ENCODE data around the gene STX8. TPM values are rescaled to one million over a fixed set of nuclear protein-coding genes. Genes with fewer than 3 reads are reported as not detected.
A peak's percentile ranks its signal among the peaks of the same experiment; 100 is the strongest.
"Not testable (repeated sequence)": the region's sequence is repeated elsewhere in the genome, so short reads cannot be mapped to it uniquely, and the experiment has no call there.

STX8 gene, protein sequence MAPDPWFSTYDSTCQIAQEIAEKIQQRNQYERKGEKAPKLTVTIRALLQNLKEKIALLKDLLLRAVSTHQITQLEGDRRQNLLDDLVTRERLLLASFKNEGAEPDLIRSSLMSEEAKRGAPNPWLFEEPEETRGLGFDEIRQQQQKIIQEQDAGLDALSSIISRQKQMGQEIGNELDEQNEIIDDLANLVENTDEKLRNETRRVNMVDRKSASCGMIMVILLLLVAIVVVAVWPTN
- total RNA-seq, result 10 to 100 TPM; 50.8 to 59.9 TPM

DNA sequence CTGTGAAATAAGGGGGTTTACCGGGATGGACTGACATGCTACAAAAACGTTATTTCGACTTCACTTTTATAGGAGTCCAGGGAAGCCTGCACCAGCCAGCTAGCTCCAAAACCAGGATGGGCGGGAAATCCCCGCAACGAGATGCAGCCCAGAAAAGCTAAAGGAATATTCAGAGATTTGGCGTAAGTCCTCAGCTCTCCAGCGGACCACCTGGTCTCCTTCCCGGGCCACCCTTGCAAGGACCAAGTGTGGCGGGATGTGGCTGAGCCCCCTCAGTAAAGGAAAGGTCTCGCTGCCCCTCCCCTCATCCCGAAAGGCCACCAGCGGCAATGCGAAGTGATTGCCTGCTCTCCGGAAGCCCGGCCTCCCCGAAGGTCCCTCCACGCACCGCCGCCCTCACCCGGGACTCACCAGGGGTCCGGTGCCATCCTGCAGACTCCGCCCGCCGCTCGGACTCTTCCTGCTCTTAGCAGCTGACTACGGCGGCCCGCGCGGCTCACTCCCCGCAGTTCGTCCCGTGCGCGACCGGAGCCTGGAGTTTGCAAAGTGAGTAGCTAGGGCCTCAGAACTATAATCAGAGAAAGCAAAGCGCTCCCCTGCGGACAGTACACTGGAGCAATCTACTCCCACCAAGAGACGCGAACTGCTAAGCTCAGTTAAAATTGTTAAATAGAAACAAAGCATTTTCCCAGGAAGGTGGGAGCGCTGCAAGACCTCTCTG, at the start of gene STX8:
Gene STX8, minus strand, starts transcription at position 440 of the 721 bp plus-strand sequence. Its CDS starts 12 bp downstream, at position 428.
- Mint-ChIP-seq H3K4me3 (peak within 1 kb of the TSS; percentile 99), H3K4me1 (peaks cover 25% of the 10 kb centered on the region), H3K36me3 (peaks cover 2% of the 10 kb centered on the region), H3K27me3 (no peaks in the 10 kb centered on the region), H3K9me3 (peaks cover 3% of the 10 kb centered on the region), H3K27ac (peak within 1 kb of the TSS; percentile 83)
- DNase-seq, result peak; percentile 85

DNA sequence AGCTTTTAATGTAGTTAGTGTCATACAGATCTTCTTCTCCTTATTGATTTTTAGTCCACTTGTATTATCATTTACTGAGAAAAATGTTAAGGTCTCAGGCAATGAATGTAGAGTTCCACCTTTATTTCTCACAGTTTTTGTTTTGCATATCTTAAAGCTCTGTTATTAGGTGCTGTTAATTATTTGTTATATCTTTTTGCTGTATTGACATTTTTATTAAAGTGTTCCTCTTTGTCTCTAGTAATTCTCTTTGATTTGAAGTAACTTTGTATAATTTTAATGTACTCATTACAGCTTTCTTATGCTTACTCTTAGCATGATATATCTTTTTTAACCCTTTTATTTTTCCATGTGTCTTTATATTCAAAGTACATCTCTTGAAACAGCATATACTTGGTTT, 47.3 kb upstream of the STX8 start:
- peaks cover 4% of the 10 kb centered on the region for H3K36me3 Mint-ChIP-seq
- H3K4me3 Mint-ChIP-seq, result no peak overlapping the region
- no peaks in the 10 kb centered on the region for H3K27me3 Mint-ChIP-seq
- H3K27ac Mint-ChIP-seq, result no peak overlapping the region
- DNase-seq, result no peak
- no peaks in the 10 kb centered on the region for H3K4me1 Mint-ChIP-seq
- peaks cover 27% of the 10 kb centered on the region for H3K9me3 Mint-ChIP-seq

DNA sequence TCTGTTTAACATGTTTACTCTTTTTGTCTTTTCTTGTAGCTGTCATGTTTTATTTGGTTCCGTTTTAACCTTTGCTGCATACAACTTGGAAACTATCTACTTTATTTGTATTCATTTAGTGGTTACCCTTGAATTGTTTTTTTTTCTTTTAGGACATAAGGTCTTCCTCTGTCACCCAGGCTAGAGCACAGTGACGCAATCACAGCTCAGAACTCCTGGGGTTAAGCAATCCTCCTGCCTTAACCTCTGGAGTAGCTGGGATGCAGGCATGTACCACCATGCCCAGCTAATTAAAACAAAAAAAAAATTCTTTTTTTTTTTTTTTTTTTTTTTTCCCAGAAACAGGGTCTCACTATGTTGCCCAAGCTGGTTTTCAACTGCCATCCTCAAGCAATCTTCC, 39.9 kb upstream of the STX8 start:
- H3K9me3 Mint-ChIP-seq, result no peaks in the 10 kb centered on the region
- no peaks in the 10 kb centered on the region for H3K36me3 Mint-ChIP-seq
- no peak overlapping the region for H3K4me3 Mint-ChIP-seq
- H3K27ac Mint-ChIP-seq, result no peak overlapping the region
- H3K4me1 Mint-ChIP-seq, result no peaks in the 10 kb centered on the region
- H3K27me3 Mint-ChIP-seq, result no peaks in the 10 kb centered on the region
- no peak for DNase-seq

DNA sequence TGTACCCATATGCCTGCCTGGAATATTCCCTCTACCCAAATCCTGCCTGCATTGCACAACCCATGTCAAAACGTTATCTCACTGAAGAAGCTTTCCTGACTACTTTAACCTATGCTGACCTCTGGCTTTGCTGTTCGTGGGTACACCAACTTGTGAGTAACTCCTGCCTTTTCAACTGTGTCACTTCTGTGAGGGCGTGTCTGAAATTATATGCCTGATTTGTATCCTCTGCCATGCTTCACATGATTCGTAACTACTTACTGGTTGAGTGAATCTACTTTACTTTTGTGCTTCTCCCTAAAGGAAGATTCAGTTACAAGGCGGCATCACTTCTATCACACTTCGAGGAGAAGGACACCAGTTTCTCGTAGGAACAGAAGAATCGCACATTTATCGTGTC, 36.4 kb upstream of the STX8 start:
- no peak overlapping the region for H3K4me3 Mint-ChIP-seq
- H3K27ac Mint-ChIP-seq, result no peak overlapping the region
- H3K27me3 Mint-ChIP-seq, result peaks cover 6% of the 10 kb centered on the region
- H3K9me3 Mint-ChIP-seq, result no peaks in the 10 kb centered on the region
- H3K36me3 Mint-ChIP-seq, result no peaks in the 10 kb centered on the region
- no peaks in the 10 kb centered on the region for H3K4me1 Mint-ChIP-seq
- DNase-seq, result no peak

DNA sequence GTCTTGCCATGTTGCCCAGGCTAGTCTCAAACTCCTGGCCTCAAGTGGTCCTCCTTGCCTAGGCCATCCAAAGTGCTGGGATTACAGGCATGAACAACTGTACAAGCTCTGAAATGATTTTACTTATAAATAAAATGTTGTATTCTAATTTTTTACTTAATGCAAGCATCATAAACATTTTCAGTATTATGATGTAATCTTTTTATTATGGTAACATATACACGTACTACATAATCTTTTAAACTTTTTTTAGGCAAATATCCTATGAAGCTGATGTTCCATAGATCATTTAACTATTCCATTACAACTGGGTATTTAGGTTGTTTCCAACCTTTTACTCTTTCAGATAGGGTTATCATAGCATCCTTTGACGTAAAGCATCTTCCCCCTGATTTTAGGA, 35.9 kb upstream of the STX8 start:
- Mint-ChIP-seq H3K27me3 (peaks cover 6% of the 10 kb centered on the region), H3K4me1 (no peaks in the 10 kb centered on the region), H3K4me3 (no peak overlapping the region), H3K27ac (no peak overlapping the region), H3K9me3 (no peaks in the 10 kb centered on the region), H3K36me3 (no peaks in the 10 kb centered on the region)
- no peak for DNase-seq

DNA sequence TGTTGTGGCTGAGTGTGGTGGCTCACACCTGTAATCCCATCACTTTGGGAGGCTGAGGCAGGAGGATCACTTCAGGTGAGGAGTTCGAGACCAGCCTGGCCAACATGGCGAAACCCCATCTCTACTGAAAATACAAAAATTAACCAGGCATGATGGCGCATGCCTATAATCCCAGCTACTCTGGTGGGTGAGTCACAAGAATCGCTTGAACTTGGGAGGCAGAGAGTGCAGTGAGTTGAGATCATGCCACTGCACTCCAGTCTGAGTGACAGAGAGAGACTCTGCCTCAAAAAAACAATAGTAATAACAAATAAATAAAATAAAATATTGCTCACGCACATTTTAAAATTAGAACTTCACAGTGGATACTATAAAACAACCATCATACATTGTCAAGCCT, 31.4 kb upstream of the STX8 start:
- H3K27me3 Mint-ChIP-seq, result peaks cover 26% of the 10 kb centered on the region
- not testable (repeated sequence) for H3K9me3 Mint-ChIP-seq, H3K4me3 Mint-ChIP-seq, H3K36me3 Mint-ChIP-seq, H3K4me1 Mint-ChIP-seq, DNase-seq, H3K27ac Mint-ChIP-seq

DNA sequence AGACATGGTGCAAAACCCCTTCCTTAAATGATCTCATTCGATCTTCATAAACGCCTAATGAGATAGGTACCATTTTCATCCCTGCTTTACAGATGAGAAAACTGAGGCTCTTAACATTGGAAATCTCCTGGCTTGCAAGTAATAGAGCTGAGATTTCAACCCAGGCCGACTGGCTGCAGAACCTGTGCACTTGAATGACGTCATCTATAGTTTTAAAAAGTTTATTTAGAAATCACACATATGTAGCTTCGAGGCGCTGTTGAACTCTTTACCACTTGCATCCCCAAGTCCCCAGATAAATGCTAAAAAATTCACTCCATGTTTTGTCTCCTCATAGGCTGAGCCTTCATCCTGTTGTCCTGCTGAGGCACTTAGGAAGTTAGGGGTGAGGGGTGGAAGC, 30.8 kb upstream of the STX8 start:
- no peak overlapping the region for H3K4me3 Mint-ChIP-seq
- no peaks in the 10 kb centered on the region for H3K9me3 Mint-ChIP-seq
- H3K27me3 Mint-ChIP-seq, result peaks cover 26% of the 10 kb centered on the region
- no peak overlapping the region for H3K27ac Mint-ChIP-seq
- no peaks in the 10 kb centered on the region for H3K36me3 Mint-ChIP-seq
- no peaks in the 10 kb centered on the region for H3K4me1 Mint-ChIP-seq
- no peak for DNase-seq

DNA sequence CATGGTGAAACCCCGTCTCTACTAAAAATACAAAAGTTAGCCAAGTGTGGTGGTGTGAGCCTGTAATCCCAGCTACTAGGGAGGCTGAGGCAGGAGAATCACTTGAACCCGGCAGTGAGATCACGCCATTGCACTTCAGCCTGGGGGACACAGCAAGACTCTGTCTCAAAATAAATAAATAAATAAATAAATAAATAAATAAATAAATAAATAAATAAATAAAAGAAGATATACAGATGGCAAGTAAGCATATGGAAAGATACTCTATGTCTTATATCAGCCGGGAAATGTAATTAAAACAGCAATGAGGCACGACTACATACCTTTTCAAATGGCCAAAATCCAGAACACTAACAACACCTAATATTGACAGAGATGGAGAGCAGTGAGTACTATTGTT, 29.0 kb upstream of the STX8 start:
- not testable (repeated sequence) for H3K36me3 Mint-ChIP-seq, H3K4me3 Mint-ChIP-seq, H3K4me1 Mint-ChIP-seq, DNase-seq, H3K9me3 Mint-ChIP-seq, H3K27ac Mint-ChIP-seq
- peaks cover 26% of the 10 kb centered on the region for H3K27me3 Mint-ChIP-seq

DNA sequence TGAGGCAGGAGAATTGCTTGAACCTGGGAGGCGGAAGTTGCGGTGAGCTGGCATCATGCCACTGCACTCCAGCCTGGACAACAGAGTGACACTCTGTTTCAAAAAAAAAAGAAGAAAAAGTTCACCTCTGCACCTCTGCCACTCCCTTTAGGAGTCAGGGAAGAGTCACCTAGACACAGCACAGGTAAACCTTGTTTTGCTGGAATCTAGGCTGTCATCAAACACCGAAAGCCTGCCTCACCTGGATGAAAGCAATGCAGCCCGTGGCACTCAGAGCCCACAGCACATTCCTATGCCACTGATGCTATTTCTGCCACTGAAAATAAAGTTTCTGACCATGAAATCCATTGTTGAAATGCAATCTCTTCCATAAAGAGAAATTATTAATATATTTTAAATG, 23.0 kb upstream of the STX8 start:
- H3K4me3 Mint-ChIP-seq, result no peak overlapping the region
- H3K27ac Mint-ChIP-seq, result no peak overlapping the region
- no peaks in the 10 kb centered on the region for H3K36me3 Mint-ChIP-seq

DNA sequence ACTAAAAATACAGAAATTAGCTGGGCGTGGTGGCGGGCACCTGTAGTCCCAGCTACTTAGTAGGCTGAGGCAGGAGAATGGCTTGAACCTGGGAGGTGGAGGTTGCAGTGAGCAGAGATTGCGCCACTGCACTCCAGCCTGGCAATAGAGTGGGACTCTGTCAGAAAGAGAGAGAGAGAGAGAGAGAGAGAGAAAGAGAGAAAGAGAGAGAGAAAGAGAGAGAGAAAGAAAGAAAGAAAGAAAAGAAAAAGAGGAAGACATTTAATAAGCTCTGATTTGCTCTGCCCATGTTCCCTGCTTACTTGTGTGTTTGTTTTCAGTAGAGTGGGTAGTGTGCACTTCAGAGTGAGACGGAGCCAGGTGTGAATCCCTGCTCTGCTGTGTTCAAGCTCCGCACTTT, 22.0 kb upstream of the STX8 start:
- H3K27ac Mint-ChIP-seq, DNase-seq, H3K9me3 Mint-ChIP-seq, H3K4me3 Mint-ChIP-seq, H3K36me3 Mint-ChIP-seq, H3K4me1 Mint-ChIP-seq: not testable (repeated sequence)
- peaks cover 14% of the 10 kb centered on the region for H3K27me3 Mint-ChIP-seq

More for the DNA sequence above, 23.0 kb upstream of the STX8 start:
- Mint-ChIP-seq H3K9me3 (no peaks in the 10 kb centered on the region), H3K27me3 (peaks cover 20% of the 10 kb centered on the region), H3K4me1 (no peaks in the 10 kb centered on the region)
- no peak for DNase-seq

DNA sequence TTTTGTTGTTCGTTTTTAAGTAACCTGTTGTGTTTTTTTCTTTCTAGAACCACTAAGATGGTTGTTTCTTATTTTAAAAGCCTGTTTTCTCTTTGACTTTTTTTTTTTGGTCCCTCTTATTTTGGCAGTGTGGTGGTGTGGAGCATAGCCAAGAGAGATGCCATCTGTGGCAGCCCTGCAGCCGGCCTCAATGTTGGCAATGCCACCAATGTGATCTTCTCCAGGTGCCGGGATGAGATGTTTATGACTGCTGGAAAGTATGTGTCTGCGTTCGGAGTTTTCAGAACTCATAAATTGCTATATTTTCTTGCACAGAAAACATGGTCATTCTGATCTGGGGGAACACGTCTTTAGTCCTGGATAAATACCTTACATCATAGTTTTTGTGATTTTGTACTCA, 18.4 kb upstream of the STX8 start:
- Mint-ChIP-seq H3K4me3 (no peak overlapping the region), H3K36me3 (no peaks in the 10 kb centered on the region), H3K27ac (no peak overlapping the region), H3K4me1 (no peaks in the 10 kb centered on the region), H3K9me3 (no peaks in the 10 kb centered on the region), H3K27me3 (peaks cover 14% of the 10 kb centered on the region)
- no peak for DNase-seq

DNA sequence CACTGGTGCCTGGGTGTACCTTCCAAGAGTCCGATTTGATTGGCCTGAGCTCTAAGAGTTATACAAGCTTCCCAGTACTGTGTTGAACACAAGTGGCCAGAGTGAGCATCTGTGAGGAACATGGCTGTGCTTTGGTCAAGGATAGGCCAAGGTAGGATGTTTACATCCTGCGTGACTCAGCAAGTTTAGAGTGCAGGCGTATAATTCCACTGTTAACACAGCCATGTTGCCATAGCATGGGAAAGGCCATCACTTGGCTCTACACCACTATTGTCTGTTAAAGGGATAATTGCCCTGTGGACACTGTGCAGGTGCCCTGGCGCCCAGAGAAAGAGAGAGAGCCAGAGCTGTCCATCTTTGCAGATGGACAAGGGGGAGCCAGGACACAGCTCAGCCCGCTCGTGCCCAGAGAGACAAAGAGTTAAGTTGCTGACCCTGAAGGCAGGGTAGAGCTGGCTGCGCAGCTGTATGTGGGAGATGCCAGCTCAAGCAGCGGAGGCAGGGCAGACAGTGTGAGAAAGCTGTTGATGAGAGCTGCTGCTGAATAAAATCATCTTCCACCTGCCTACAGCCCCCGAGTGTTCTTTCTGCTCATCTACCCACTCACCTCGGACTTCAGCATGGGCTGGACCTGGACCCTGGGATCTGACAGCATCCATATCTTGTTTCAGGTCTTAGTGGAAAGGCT, 12.5 kb upstream of the STX8 start:
- no peak overlapping the region for H3K4me3 Mint-ChIP-seq
- no peak for DNase-seq
- H3K9me3 Mint-ChIP-seq, result peaks cover 8% of the 10 kb centered on the region
- no peak overlapping the region for H3K27ac Mint-ChIP-seq
- no peaks in the 10 kb centered on the region for H3K36me3 Mint-ChIP-seq
- H3K4me1 Mint-ChIP-seq, result no peaks in the 10 kb centered on the region
- H3K27me3 Mint-ChIP-seq, result no peaks in the 10 kb centered on the region

DNA sequence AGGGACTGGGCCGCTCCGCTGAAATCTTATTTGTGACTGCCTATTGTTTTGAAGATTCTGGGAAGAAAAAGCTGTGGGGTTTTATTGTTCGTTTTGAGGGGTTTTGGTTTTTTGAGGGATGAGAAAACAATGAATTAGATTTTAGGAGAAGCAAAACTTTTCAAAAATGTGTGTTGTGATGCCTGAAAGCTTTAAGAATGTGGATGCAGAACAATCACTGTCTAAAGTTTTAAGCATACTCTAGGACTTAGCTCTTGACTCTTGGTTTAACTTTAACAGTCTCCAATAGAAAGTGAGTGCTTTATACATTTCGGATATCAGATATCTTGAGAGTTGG, 1.7 kb upstream of the STX8 start:
- H3K27ac Mint-ChIP-seq, result no peak overlapping the region
- H3K4me1 Mint-ChIP-seq, result peaks cover 25% of the 10 kb centered on the region
- DNase-seq, result no peak
- no peak overlapping the region for H3K4me3 Mint-ChIP-seq
- no peaks in the 10 kb centered on the region for H3K27me3 Mint-ChIP-seq
- peaks cover 3% of the 10 kb centered on the region for H3K9me3 Mint-ChIP-seq
- H3K36me3 Mint-ChIP-seq, result peaks cover 2% of the 10 kb centered on the region

DNA sequence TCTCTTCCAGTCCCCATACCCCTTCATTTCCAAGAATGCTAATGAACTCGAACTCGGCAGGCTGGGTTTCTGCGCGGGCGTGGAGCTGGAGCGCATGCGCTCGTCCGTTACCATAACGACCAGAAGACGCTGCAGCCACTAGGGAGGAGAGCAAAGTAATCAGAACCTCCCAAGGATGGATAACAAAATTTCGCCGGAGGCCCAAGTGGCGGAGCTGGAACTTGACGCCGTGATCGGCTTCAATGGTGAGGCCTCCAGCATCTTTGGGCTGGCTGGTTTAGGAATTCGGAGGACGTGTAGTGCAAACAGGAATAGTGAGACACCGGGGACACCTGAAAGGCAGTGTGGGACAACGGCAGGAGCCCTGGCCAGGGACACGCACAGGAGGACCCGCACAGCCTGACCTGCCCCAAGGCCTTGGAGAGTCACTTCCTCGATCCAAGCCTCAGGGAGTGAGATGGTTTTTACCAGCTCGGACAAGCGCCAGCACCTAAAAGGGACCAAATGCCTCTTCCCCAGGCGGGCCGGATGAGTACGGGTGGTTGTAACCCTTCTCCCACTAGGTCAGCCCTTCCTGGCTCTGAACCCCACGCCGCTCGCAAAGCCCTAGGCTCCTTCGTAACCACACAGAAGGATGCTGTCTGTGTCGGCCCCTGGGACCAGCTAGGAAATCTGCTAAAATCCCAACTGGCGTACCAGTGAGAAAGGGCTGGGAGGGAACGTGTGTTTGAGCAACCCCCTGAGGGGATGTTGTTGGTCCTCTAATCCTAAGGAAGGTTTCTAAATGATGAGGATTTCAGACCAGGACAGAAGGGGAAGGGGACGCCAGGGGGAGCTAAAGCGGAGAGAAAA, 1.1 kb upstream of the STX8 start, which contains the start of gene CFAP52:
Gene CFAP52, plus strand, starts transcription at position 122 of the 852 bp plus-strand sequence. Its CDS starts 54 bp downstream, at position 176.
- no peaks in the 10 kb centered on the region for H3K27me3 Mint-ChIP-seq
- DNase-seq, result peak; percentile 75
- H3K4me3 Mint-ChIP-seq, result peak within 1 kb of the TSS; percentile 99
- peaks cover 3% of the 10 kb centered on the region for H3K9me3 Mint-ChIP-seq
- peaks cover 25% of the 10 kb centered on the region for H3K4me1 Mint-ChIP-seq
- H3K27ac Mint-ChIP-seq, result peak within 1 kb of the TSS; percentile 83
- H3K36me3 Mint-ChIP-seq, result peaks cover 2% of the 10 kb centered on the region

DNA sequence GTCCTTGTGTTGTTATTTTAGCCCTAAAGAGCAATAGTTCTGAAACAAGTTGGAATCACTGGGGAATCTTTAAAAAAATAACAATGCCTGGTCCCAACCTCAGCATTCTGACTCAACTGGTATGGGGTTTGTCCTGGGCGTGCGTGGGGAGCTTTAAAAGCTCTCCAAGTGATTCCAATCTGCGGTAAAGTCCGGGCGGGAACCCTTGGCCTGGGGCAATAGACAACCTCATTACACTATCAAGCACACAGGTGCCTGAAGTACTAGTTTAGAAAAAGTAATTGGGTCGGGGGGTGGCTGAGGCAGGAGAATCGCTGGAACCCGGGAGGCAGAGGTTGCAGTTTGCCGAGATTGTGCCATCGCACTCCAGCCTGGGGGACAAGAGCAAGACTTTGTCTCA, 4.4 kb downstream of the STX8 start:
- H3K27ac Mint-ChIP-seq, result no peak overlapping the region
- peaks cover 7% of the 10 kb centered on the region for H3K9me3 Mint-ChIP-seq
- H3K27me3 Mint-ChIP-seq, result no peaks in the 10 kb centered on the region
- no peak overlapping the region for H3K4me3 Mint-ChIP-seq
- H3K36me3 Mint-ChIP-seq, result peaks cover 15% of the 10 kb centered on the region
- no peak for DNase-seq
- peaks cover 17% of the 10 kb centered on the region for H3K4me1 Mint-ChIP-seq

Measured in activated naive CD8-positive, alpha-beta T cell treated with anti-CD3 and anti-CD28 coated beads for 36 hours (primary cell).